Measurements from ENCODE around the gene SP140.

DNA sequence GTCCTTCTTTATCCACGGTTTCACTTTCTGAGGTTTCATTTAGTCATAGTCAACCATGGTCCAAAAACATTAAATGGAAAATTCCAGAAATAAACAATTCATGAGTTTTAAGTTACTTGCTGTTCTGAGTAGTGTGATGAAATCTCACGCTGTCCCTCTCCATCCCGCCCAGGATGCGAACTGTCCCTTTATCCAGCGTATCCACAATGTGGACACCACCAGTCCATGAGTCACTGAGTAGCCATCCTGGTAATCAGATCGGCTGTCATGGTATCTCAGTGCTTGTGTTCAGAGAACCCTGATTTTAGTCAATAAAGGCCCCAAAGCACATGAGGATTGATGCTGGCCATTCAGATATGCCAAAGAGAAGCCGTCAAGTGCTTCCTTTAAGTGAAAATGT lies 105.2 kb downstream of the SP140 start:
- TF ChIP-seq CTCF (conservative IDR thresholded peaks at IDR 0.05; ENCODE audit: low read depth in 2 of 2) = no peak
- TF ChIP-seq JUNB (IDR thresholded peaks at IDR 0.05; ENCODE audit: unreplicated experiment) = no peak

All from GM23338 (cell line).